ENCODE results near the gene GAPDH.
"Not testable (repeated sequence)": the region's sequence is repeated elsewhere in the genome, so short reads cannot be mapped to it uniquely, and the experiment has no call there.

Gene GAPDH

DNA sequence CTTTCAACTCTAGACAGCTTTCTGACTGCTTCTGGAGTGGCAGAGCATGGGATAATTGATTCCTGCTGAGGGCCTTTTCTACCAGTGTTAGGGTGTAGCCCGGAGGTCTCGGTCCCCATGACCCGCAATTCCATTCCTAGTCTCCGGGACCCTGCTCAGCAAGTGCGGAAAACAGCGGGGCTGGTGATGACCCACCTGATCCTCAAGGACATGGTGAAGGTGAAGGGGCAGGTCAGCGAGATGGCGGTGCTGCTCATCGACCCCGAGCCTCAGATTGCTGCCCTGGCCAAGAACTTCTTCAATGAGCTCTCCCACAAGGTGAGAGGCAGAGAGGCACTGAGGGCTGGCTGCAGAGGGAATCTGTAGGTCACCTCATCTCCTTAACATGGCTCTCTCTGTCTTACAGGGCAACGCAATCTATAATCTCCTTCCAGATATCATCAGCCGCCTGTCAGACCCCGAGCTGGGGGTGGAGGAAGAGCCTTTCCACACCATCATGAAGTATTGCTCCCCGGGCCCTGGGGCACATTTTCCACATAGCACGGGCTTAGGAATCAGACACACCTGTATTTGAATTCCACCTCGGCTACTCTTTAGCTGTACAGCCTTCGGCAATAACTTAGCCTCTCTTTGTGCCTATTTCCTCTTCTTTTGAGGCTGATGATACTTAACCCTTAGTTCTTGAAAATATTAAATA is 5.6 kb upstream of the GAPDH start:
- no peak for FAIRE-seq
- no peak for DNase-seq (ENCODE audit: extremely low spot score, insufficient read length, low read depth)

DNA sequence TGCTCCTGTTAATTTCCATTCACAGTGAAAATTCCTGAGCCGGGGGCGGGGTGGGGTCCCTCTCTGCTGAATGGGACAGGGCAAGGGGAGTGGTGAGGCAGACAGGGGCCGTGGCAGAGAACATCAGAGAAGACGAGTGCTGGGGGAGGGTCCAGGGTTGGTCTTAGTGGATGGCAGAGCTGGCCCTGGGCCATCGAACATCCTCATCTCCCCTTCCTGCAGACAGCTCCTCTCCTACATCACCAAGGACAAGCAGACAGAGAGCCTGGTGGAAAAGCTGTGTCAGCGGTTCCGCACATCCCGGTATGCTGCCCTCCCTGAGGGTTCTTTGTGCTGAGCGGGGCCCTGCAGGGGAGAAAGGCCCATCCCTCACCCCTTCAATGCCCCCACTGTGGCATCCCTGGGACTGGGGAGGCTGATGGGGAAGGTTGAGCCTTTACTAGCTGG is 5.0 kb upstream of the GAPDH start:
- no peak for FAIRE-seq
- DNase-seq (ENCODE audit: extremely low spot score, insufficient read length, low read depth) = no peak

DNA sequence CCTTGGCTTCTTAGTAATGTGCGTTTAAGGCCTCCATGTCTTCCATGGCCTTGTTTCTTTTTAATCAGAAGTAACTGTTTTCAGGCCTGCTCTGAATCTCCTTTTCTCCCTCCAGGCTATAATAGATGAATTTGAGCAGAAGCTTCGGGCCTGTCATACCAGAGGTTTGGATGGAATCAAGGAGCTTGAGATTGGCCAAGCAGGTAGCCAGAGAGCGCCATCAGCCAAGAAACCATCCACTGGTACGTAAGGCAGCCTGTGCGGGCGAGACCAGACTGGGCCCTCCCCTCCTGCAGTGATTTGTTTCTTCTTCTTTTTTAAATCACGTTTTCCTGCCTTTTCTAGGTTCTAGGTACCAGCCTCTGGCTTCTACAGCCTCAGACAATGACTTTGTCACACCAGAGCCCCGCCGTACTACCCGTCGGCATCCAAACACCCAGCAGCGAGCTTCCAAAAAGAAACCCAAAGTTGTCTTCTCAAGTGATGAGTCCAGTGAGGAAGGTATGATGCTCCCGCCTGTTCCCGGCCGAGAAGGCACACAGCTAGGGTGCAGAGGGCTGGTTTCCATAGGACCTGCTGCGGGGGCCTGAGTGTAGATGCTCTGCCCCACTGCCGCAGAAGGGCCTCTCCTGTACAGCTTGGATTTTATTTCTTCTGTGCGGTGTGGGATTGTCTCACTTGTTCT is 3.6 kb upstream of the GAPDH start:
- no peak for FAIRE-seq

DNA sequence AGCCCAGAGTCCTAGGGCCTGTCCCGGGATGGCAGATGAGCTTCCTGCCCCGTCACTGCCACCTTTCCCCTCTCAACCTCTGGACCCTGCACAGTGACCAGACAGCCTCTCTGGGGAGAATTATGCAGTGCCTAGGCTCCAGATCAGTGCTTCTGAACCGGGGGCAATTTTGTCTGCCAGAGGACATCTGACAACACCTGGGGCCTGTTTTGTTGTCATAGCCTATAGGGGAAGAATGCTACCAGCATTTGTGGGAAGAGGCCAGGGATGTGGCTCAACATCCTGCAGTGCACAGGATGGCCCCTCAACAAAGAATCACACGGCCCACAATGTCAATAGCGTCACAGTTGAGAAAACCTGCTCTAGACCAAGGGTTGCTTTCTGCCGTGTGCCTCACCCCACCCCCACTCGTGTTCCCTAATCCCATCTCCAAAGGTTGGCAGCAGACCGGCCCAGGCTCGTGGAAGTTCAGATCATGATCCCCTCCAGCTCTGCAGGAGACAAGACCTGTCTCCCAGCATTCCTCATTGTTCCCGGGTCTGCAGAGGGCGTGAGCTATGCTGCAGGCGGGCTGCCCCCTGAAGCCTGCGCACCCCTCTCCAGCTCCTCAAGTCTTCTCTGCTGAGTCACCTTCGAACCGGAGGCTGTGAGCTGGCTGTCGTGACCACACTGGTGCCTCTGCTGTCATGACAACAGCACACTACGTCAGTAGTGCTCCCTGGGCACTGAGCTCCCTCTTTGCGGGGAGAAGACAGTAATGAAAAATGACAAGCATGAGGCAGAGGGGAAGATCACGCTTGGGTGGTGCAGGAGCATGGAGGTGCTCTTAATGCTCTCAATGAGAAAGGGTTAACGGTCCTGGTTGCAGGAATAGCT is 2.0 kb upstream of the GAPDH start:
- DNase-seq (ENCODE audit: extremely low spot score, insufficient read length, low read depth) (no peak), FAIRE-seq (peak; percentile 59)

More for the DNA sequence above, 3.6 kb upstream of the GAPDH start:
- DNase-seq (ENCODE audit: extremely low spot score, insufficient read length, low read depth) = no peak

DNA sequence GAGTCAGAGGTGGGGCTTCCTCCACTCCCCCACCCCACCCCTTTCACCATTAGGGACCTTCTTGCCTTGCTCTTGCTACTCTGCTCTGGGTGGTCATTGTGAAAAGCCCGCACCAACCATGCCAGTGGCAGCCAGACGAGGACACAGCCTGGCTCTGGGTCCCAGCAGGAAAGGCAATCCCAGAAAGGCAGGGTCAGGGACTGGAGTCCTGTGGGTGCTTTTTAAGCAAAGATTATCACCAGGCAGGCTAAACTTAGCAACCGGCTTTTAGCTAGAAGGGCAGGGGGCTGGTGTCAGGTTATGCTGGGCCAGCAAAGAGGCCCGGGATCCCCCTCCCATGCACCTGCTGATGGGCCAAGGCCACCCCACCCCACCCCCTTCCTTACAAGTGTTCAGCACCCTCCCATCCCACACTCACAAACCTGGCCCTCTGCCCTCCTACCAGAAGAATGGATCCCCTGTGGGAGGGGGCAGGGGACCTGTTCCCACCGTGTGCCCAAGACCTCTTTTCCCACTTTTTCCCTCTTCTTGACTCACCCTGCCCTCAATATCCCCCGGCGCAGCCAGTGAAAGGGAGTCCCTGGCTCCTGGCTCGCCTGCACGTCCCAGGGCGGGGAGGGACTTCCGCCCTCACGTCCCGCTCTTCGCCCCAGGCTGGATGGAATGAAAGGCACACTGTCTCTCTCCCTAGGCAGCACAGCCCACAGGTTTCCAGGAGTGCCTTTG is 1.2 kb upstream of the GAPDH start:
- FAIRE-seq (peak; percentile 78), DNase-seq (ENCODE audit: extremely low spot score, insufficient read length, low read depth) (no peak)

DNA sequence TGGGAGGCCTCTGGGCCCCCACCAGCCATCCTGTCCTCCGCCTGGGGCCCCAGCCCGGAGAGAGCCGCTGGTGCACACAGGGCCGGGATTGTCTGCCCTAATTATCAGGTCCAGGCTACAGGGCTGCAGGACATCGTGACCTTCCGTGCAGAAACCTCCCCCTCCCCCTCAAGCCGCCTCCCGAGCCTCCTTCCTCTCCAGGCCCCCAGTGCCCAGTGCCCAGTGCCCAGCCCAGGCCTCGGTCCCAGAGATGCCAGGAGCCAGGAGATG is 729 bp upstream of the GAPDH start:
- no peak for FAIRE-seq
- DNase-seq (ENCODE audit: extremely low spot score, insufficient read length, low read depth) = no peak

DNA sequence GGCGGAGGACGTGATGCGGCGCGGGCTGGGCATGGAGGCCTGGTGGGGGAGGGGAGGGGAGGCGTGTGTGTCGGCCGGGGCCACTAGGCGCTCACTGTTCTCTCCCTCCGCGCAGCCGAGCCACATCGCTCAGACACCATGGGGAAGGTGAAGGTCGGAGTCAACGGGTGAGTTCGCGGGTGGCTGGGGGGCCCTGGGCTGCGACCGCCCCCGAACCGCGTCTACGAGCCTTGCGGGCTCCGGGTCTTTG is 303 bp downstream of the GAPDH start:
- no peak for DNase-seq (ENCODE audit: extremely low spot score, insufficient read length, low read depth)
- no peak for FAIRE-seq

DNA sequence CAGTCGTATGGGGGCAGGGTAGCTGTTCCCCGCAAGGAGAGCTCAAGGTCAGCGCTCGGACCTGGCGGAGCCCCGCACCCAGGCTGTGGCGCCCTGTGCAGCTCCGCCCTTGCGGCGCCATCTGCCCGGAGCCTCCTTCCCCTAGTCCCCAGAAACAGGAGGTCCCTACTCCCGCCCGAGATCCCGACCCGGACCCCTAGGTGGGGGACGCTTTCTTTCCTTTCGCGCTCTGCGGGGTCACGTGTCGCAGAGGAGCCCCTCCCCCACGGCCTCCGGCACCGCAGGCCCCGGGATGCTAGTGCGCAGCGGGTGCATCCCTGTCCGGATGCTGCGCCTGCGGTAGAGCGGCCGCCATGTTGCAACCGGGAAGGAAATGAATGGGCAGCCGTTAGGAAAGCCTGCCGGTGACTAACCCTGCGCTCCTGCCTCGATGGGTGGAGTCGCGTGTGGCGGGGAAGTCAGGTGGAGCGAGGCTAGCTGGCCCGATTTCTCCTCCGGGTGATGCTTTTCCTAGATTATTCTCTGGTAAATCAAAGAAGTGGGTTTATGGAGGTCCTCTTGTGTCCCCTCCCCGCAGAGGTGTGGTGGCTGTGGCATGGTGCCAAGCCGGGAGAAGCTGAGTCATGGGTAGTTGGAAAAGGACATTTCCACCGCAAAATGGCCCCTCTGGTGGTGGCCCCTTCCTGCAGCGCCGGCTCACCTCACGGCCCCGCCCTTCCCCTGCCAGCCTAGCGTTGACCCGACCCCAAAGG is 804 bp downstream of the GAPDH start:
- DNase-seq (ENCODE audit: extremely low spot score, insufficient read length, low read depth) = no peak
- FAIRE-seq = peak; percentile 31

DNA sequence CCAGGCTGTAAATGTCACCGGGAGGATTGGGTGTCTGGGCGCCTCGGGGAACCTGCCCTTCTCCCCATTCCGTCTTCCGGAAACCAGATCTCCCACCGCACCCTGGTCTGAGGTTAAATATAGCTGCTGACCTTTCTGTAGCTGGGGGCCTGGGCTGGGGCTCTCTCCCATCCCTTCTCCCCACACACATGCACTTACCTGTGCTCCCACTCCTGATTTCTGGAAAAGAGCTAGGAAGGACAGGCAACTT is 1.3 kb downstream of the GAPDH start:
- no peak for FAIRE-seq

DNA sequence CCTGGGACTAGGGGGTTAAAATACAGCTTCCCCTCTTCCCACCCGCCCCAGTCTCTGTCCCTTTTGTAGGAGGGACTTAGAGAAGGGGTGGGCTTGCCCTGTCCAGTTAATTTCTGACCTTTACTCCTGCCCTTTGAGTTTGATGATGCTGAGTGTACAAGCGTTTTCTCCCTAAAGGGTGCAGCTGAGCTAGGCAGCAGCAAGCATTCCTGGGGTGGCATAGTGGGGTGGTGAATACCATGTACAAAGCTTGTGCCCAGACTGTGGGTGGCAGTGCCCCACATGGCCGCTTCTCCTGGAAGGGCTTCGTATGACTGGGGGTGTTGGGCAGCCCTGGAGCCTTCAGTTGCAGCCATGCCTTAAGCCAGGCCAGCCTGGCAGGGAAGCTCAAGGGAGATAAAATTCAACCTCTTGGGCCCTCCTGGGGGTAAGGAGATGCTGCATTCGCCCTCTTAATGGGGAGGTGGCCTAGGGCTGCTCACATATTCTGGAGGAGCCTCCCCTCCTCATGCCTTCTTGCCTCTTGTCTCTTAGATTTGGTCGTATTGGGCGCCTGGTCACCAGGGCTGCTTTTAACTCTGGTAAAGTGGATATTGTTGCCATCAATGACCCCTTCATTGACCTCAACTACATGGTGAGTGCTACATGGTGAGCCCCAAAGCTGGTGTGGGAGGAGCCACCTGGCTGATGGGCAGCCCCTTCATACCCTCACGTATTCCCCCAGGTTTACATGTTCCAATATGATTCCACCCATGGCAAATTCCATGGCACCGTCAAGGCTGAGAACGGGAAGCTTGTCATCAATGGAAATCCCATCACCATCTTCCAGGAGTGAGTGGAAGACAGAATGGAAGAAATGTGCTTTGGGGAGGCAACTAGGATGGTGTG is 1.9 kb downstream of the GAPDH start:
- FAIRE-seq (no peak), DNase-seq (ENCODE audit: extremely low spot score, insufficient read length, low read depth) (no peak)

More for the DNA sequence above, 1.3 kb downstream of the GAPDH start:
- no peak for DNase-seq (ENCODE audit: extremely low spot score, insufficient read length, low read depth)

DNA sequence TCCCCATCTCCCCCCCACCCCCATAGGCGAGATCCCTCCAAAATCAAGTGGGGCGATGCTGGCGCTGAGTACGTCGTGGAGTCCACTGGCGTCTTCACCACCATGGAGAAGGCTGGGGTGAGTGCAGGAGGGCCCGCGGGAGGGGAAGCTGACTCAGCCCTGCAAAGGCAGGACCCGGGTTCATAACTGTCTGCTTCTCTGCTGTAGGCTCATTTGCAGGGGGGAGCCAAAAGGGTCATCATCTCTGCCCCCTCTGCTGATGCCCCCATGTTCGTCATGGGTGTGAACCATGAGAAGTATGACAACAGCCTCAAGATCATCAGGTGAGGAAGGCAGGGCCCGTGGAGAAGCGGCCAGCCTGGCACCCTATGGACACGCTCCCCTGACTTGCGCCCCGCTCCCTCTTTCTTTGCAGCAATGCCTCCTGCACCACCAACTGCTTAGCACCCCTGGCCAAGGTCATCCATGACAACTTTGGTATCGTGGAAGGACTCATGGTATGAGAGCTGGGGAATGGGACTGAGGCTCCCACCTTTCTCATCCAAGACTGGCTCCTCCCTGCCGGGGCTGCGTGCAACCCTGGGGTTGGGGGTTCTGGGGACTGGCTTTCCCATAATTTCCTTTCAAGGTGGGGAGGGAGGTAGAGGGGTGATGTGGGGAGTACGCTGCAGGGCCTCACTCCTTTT is 2.7 kb downstream of the GAPDH start:
- FAIRE-seq (no peak), DNase-seq (ENCODE audit: extremely low spot score, insufficient read length, low read depth) (no peak)

DNA sequence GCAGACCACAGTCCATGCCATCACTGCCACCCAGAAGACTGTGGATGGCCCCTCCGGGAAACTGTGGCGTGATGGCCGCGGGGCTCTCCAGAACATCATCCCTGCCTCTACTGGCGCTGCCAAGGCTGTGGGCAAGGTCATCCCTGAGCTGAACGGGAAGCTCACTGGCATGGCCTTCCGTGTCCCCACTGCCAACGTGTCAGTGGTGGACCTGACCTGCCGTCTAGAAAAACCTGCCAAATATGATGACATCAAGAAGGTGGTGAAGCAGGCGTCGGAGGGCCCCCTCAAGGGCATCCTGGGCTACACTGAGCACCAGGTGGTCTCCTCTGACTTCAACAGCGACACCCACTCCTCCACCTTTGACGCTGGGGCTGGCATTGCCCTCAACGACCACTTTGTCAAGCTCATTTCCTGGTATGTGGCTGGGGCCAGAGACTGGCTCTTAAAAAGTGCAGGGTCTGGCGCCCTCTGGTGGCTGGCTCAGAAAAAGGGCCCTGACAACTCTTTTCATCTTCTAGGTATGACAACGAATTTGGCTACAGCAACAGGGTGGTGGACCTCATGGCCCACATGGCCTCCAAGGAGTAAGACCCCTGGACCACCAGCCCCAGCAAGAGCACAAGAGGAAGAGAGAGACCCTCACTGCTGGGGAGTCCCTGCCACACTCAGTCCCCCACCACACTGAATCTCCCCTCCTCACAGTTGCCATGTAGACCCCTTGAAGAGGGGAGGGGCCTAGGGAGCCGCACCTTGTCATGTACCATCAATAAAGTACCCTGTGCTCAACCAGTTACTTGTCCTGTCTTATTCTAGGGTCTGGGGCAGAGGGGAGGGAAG is 3.5 kb downstream of the GAPDH start:
- not testable (repeated sequence) for DNase-seq (ENCODE audit: extremely low spot score, insufficient read length, low read depth)
- peak; percentile 74 for FAIRE-seq

DNA sequence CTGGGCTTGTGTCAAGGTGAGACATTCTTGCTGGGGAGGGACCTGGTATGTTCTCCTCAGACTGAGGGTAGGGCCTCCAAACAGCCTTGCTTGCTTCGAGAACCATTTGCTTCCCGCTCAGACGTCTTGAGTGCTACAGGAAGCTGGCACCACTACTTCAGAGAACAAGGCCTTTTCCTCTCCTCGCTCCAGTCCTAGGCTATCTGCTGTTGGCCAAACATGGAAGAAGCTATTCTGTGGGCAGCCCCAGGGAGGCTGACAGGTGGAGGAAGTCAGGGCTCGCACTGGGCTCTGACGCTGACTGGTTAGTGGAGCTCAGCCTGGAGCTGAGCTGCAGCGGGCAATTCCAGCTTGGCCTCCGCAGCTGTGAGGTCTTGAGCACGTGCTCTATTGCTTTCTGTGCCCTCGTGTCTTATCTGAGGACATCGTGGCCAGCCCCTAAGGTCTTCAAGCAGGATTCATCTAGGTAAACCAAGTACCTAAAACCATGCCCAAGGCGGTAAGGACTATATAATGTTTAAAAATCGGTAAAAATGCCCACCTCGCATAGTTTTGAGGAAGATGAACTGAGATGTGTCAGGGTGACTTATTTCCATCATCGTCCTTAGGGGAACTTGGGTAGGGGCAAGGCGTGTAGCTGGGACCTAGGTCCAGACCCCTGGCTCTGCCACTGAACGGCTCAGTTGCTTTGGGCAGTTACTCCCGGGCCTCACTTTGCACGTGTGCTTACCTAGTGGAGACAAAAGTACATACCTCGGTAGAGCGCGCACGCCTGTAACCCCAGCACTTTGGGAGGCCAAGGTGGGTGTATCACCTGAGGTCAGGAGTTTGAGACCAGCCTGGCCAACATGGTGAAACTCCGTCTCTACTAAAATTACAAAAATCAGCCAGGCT is 4.3 kb downstream of the GAPDH start:
- FAIRE-seq (no peak), DNase-seq (ENCODE audit: extremely low spot score, insufficient read length, low read depth) (no peak)

DNA sequence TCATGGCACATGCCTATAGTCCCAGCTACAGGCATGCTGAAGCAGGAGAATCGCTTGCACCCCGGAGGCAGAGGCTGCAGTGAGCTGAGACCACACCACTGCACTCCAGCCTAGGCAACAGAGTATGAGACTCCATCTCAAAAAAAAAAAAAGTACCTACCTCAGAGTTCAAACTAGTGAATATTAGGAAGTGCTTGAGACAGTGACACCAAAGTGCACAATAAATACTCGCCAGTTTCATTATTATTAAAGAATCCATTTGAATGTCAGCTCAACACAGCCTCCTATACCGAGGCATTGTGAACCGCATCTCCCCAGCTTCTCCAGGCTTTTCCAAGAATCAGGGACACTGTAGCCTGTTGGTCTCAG is 5.0 kb downstream of the GAPDH start:
- no peak for DNase-seq (ENCODE audit: extremely low spot score, insufficient read length, low read depth)
- no peak for FAIRE-seq

DNA sequence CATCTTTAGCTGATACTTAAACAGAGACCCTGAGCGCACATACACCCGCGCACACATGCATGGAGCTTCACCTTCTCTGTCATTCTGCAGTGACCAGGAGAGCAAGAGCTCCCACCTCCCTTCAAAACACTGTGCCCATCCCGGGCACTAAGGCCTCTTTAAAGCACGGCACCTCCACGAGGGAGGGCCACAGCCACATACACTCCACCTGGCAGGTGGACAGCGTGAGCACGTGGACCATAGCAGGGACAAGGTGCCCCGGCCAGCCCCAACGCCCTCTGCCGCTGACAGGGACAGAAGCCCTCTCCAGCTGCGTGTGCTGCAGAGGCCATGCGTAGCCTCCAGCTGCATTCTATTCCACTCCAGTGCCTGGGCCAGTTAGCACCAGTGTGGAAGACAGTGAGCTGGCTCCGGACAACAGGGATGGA is 5.4 kb downstream of the GAPDH start:
- no peak for FAIRE-seq

DNA sequence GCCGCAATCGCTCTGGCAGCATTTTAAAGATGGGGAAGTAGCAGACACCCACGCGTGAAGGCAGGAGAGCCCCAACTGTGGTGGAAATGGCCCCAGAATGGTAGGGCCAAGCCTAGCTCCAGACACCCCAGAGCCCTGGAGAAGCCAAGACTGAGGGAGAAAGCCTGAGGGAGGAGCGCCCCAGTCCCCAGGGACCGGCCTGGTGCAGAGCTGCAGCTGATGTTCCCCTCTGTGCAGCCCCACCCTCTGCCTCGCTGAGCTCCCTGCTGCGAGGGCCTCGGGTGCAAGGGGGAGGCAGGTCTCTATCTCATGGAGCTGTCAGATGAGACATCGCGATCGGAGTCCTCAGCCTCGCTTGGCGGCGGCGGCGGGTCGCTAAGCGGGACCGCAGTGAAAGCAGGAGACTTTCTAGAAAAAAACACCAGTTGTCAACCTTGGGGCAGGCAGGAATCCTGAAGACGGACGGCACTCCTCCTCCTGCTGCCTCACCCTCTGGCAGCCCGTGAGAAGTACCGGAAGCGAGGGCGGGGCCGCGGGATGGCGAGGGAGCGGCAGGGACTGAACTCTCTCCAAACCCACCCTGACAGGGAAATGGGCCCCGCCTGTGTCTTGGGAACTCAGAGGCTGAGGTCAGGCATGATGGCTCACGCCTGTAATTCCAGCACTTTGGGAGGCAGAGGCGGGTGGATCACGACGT is 6.0 kb downstream of the GAPDH start:
- DNase-seq (ENCODE audit: extremely low spot score, insufficient read length, low read depth) (no peak), FAIRE-seq (no peak)

More for the DNA sequence above, 5.4 kb downstream of the GAPDH start:
- DNase-seq (ENCODE audit: extremely low spot score, insufficient read length, low read depth) = no peak
